ENCODE data around the gene GPR39. TPM values are rescaled to one million over a fixed set of nuclear protein-coding genes. Genes with fewer than 3 reads are reported as not detected.

GPR39 gene
- polyA plus RNA-seq, 1 experiment = 2.9 TPM

- Histone ChIP-seq H3K27ac (ENCODE audit: low read depth, low read length) (no peak overlapping the region), H3K27me3 (ENCODE audit: control insufficient read depth, insufficient read depth, low read length) (peaks cover 11% of the 10 kb centered on the region), H3K9me3 (ENCODE audit: control insufficient read depth, insufficient read depth, low read length) (no peaks in the 10 kb centered on the region), H3K4me3 (ENCODE audit: low read depth, low read length) (no peak overlapping the region)
- POLR2A ChIA-PET = no interaction called here
- CTCF ChIA-PET = no interaction called here
- TF ChIP-seq, protein P1, sequence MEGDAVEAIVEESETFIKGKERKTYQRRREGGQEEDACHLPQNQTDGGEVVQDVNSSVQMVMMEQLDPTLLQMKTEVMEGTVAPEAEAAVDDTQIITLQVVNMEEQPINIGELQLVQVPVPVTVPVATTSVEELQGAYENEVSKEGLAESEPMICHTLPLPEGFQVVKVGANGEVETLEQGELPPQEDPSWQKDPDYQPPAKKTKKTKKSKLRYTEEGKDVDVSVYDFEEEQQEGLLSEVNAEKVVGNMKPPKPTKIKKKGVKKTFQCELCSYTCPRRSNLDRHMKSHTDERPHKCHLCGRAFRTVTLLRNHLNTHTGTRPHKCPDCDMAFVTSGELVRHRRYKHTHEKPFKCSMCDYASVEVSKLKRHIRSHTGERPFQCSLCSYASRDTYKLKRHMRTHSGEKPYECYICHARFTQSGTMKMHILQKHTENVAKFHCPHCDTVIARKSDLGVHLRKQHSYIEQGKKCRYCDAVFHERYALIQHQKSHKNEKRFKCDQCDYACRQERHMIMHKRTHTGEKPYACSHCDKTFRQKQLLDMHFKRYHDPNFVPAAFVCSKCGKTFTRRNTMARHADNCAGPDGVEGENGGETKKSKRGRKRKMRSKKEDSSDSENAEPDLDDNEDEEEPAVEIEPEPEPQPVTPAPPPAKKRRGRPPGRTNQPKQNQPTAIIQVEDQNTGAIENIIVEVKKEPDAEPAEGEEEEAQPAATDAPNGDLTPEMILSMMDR (IDR thresholded peaks at IDR 0.05; ENCODE audit: low read depth, low read length) = no peak
- DNase-seq (ENCODE audit: low read depth, low spot score) = no peak
Observed at GRCh38 chr2:132605236-132606180, 188.9 kb downstream of the GPR39 start.

- TF ChIP-seq, protein P1 (IDR thresholded peaks at IDR 0.05; ENCODE audit: low read depth, low read length) = no peak
- Histone ChIP-seq H3K27me3 (ENCODE audit: control insufficient read depth, insufficient read depth, low read length) (peaks cover 11% of the 10 kb centered on the region), H3K9me3 (ENCODE audit: control insufficient read depth, insufficient read depth, low read length) (no peaks in the 10 kb centered on the region), H3K4me3 (ENCODE audit: low read depth, low read length) (no peak overlapping the region), H3K27ac (ENCODE audit: low read depth, low read length) (no peak overlapping the region)
- ChIA-PET POLR2A (no interaction called here), CTCF (no interaction called here)
- DNase-seq (ENCODE audit: low read depth, low spot score) = no peak
Observed at GRCh38 chr2:132606649-132607048, 190.0 kb downstream of the GPR39 start.

DNA sequence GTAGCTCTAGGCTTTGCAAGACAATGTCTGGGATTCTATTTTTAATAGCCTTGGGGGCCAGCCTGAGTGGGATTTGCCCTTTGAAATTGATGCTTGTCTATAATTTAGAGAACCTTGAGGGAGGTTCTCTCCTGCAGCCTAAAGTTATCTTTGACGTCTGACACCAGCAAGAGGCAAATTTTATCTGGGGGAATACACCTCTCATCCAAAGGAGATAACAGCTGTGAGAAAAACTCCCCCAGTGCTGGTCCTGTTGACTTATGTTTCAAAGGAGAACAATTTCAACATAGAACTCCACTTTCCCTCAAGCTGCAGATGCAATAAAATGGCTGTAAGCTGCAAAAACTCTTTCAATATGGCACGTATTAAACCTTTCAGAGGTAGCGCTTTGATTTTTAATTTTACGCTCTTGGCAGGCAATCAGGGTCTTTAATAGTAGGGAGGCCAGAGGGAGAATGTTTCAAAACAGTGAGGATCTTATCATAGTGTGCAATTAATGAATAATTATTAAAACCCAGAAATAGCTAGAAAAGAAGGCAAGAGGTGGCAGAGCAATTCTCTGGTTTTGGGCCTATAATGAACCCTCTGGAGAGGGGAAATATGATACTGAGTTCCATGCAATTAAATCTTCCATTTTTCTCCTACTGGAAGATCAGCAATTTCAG lies 191.0 kb downstream of the GPR39 start:
- H3K27me3 ChIP-seq (ENCODE audit: control insufficient read depth, insufficient read depth, low read length) = peaks cover 11% of the 10 kb centered on the region
- POLR2A ChIA-PET = no interaction called here

DNA sequence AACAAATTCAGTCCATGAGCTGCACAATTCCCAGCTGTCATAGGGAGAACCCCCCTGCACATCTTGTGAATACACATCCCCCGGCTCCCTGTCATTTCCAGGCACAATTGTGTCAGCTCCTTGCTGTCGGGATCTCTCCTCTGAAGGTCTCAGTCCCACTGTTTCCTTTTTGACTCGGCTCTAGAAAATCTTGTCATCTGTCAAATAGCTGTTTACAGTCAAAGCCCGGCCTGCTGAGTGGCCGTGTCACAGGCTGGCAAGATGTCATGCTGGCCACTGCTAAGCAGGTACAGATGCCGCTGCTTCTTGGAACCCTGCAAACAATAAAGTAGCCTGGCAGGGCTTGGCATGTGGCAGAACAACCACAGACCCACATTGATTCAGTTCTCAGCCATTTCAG lies 191.7 kb downstream of the GPR39 start:
- H3K9me3 ChIP-seq (ENCODE audit: control insufficient read depth, insufficient read depth, low read length) = no peaks in the 10 kb centered on the region
- H3K4me3 ChIP-seq (ENCODE audit: low read depth, low read length) = no peak overlapping the region
- no peak overlapping the region for H3K27ac ChIP-seq (ENCODE audit: low read depth, low read length)
- ChIA-PET CTCF (interaction anchor here (0.6 kb wide), 1 partner anchor 13 kb away, joined by 4 read pairs; no protein-coding TSS in a partner anchor), POLR2A (no interaction called here)
- TF ChIP-seq, protein P1 (IDR thresholded peaks at IDR 0.05; ENCODE audit: low read depth, low read length) = no peak
- peaks cover 14% of the 10 kb centered on the region for H3K27me3 ChIP-seq (ENCODE audit: control insufficient read depth, insufficient read depth, low read length)
- DNase-seq (ENCODE audit: low read depth, low spot score) = no peak

More for the DNA sequence above, 191.0 kb downstream of the GPR39 start:
- Histone ChIP-seq H3K27ac (ENCODE audit: low read depth, low read length) (no peak overlapping the region), H3K9me3 (ENCODE audit: control insufficient read depth, insufficient read depth, low read length) (no peaks in the 10 kb centered on the region), H3K4me3 (ENCODE audit: low read depth, low read length) (no peak overlapping the region)
- TF ChIP-seq, protein P1 (IDR thresholded peaks at IDR 0.05; ENCODE audit: low read depth, low read length) = no peak
- DNase-seq (ENCODE audit: low read depth, low spot score) = no peak
- CTCF ChIA-PET = no interaction called here
